KMS-11 (cell line): ENCODE results near the gene MEX3B.

Experiments
- H2AFZ ChIP-seq: fragments of 200-600 bp; sonication (generic); 2 replicates; pipeline ENCODE4 v1.6.1; 2016; ENCODE audit warnings: antibody characterized with exemption, mixed run types, low read depth
- H3K27ac ChIP-seq: fragments of 200-600 bp; sonication (generic); 2 replicates; pipeline ENCODE4 v1.6.1; 2016; ENCODE audit warnings: mild to moderate bottlenecking, mixed run types
- H3K27me3 ChIP-seq: fragments of 200-600 bp; sonication (generic); 2 replicates; pipeline ENCODE4 v1.6.1; 2017; ENCODE audit warnings: mild to moderate bottlenecking, low read depth, mixed run types, moderate library complexity; ENCODE audit not compliant: insufficient read depth
- H3K36me3 ChIP-seq: fragments of 200-600 bp; sonication (generic); 2 replicates; pipeline ENCODE4 v1.6.1; 2017; ENCODE audit warnings: mild to moderate bottlenecking, mixed run types; ENCODE audit not compliant: insufficient read depth
- H3K4me1 ChIP-seq: fragments of 200-600 bp; sonication (generic); 2 replicates; pipeline ENCODE4 v1.6.1; 2016; ENCODE audit warnings: mild to moderate bottlenecking, low read depth, mixed run types; ENCODE audit not compliant: poor library complexity, severe bottlenecking
- H3K4me2 ChIP-seq: fragments of 200-600 bp; sonication (generic); 2 replicates; pipeline ENCODE4 v1.7.0; 2016; ENCODE audit warnings: mild to moderate bottlenecking, mixed run types
- H3K4me3 ChIP-seq: fragments of 200-600 bp; sonication (generic); IDR thresholded peaks from 2 replicates; pipeline ENCODE4 v1.6.1; 2017; ENCODE audit warnings: low read depth, low read length, mixed read lengths; ENCODE audit not compliant: insufficient read depth
- H3K79me2 ChIP-seq: fragments of 200-600 bp; sonication (generic); 2 replicates; pipeline ENCODE4 v1.6.1; 2016; ENCODE audit warnings: low read depth, mixed run types; ENCODE audit not compliant: insufficient read depth
- H3K9ac ChIP-seq: fragments of 200-600 bp; sonication (generic); 2 replicates; pipeline ENCODE4 v1.6.1; 2016; ENCODE audit warnings: mild to moderate bottlenecking, mixed run types
- H4K20me1 ChIP-seq: fragments of 200-600 bp; sonication (generic); 2 replicates; pipeline ENCODE4 v1.6.1; 2016; ENCODE audit warnings: mild to moderate bottlenecking, mixed run types; ENCODE audit not compliant: insufficient read depth
- TF ChIP-seq, protein P1 (sequence below): fragments of 200-600 bp; sonication (generic); conservative IDR thresholded peaks from 2 replicates; pipeline ENCODE4 v1.6.1; 2017; ENCODE audit warnings: low read depth, mild to moderate bottlenecking, antibody characterized with exemption, low read length, moderate library complexity, mixed read lengths

The MEX3B gene

GRCh38 chr15:82056958-82057823 lies 11.4 kb upstream of the MEX3B start:
- Histone ChIP-seq H3K9ac (no peak overlapping the region), H3K27me3 (no peaks in the 10 kb centered on the region), H3K4me1 (no peaks in the 10 kb centered on the region), H3K27ac (no peak overlapping the region), H4K20me1 (no peaks in the 10 kb centered on the region), H3K4me2 (no peak overlapping the region), H3K79me2 (no peaks in the 10 kb centered on the region), H2AFZ (no peak overlapping the region), H3K4me3 (no peak overlapping the region), H3K36me3 (no peaks in the 10 kb centered on the region)
- TF ChIP-seq, protein P1, sequence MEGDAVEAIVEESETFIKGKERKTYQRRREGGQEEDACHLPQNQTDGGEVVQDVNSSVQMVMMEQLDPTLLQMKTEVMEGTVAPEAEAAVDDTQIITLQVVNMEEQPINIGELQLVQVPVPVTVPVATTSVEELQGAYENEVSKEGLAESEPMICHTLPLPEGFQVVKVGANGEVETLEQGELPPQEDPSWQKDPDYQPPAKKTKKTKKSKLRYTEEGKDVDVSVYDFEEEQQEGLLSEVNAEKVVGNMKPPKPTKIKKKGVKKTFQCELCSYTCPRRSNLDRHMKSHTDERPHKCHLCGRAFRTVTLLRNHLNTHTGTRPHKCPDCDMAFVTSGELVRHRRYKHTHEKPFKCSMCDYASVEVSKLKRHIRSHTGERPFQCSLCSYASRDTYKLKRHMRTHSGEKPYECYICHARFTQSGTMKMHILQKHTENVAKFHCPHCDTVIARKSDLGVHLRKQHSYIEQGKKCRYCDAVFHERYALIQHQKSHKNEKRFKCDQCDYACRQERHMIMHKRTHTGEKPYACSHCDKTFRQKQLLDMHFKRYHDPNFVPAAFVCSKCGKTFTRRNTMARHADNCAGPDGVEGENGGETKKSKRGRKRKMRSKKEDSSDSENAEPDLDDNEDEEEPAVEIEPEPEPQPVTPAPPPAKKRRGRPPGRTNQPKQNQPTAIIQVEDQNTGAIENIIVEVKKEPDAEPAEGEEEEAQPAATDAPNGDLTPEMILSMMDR, result no peak

- H3K27me3 ChIP-seq, result no peaks in the 10 kb centered on the region
- no peak overlapping the region for H3K4me2 ChIP-seq
Measured at GRCh38 chr15:82052751-82053150, 6.9 kb upstream of the MEX3B start.

DNA sequence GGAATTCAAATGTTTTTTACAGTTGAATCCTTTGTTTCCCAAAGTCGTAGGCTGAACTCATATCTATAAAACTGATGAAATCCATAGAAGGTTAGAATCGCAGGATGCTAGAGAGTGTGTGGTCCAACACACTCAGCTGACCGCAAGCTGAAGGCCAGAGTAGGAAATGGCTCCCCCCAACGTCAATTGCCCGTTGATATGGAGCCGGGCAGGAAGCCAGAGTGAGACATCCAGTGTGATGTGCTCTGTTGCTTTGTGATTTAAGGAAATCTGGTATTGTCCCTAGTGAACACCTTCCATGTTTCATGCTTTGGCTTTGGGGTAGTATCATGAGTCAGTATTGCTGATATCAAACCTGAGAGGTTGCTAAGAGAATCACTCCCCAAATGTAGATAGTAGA lies 5.8 kb upstream of the MEX3B start:
- no peak overlapping the region for H3K4me2 ChIP-seq
- no peaks in the 10 kb centered on the region for H3K79me2 ChIP-seq
- no peaks in the 10 kb centered on the region for H3K36me3 ChIP-seq
- H2AFZ ChIP-seq, result no peak overlapping the region
- TF ChIP-seq, protein P1, result no peak
- no peaks in the 10 kb centered on the region for H4K20me1 ChIP-seq
- H3K27ac ChIP-seq, result no peak overlapping the region
- no peaks in the 10 kb centered on the region for H3K27me3 ChIP-seq
- H3K9ac ChIP-seq, result no peak overlapping the region
- H3K4me3 ChIP-seq, result no peak overlapping the region
- no peaks in the 10 kb centered on the region for H3K4me1 ChIP-seq

More at GRCh38 chr15:82052751-82053150, 6.9 kb upstream of the MEX3B start:
- Histone ChIP-seq H3K9ac (no peak overlapping the region), H4K20me1 (no peaks in the 10 kb centered on the region), H3K27ac (no peak overlapping the region), H2AFZ (no peak overlapping the region), H3K79me2 (no peaks in the 10 kb centered on the region), H3K36me3 (no peaks in the 10 kb centered on the region), H3K4me1 (no peaks in the 10 kb centered on the region), H3K4me3 (no peak overlapping the region)
- TF ChIP-seq, protein P1, result no peak

GRCh38 chr15:82048811-82049210 lies 3.0 kb upstream of the MEX3B start:
- Histone ChIP-seq H3K4me2 (no peak overlapping the region), H4K20me1 (no peaks in the 10 kb centered on the region), H3K36me3 (no peaks in the 10 kb centered on the region), H3K79me2 (no peaks in the 10 kb centered on the region), H3K27ac (no peak overlapping the region), H3K4me1 (no peaks in the 10 kb centered on the region), H3K9ac (no peak overlapping the region), H3K27me3 (no peaks in the 10 kb centered on the region), H2AFZ (no peak overlapping the region), H3K4me3 (no peak overlapping the region)
- TF ChIP-seq, protein P1, result no peak
